NCI-H446 (cell line): ENCODE data around the gene EDC3.
"Not testable (repeated sequence)": the region's sequence is repeated elsewhere in the genome, so short reads cannot be mapped to it uniquely, and the experiment has no call there.

ENCODE experiments used
- DNase-seq, 2 experiments: peaks; one replicate each; lab custom pipeline; 2025; lab: John Stamatoyannopoulos, UW

Gene EDC3

GRCh38 chr15:74695597-74696397 lies at the start of gene EDC3:
Gene EDC3 (minus strand): TSS chr15:74696024. CDS start chr15:74675124, 20,900 bp downstream.
- DNase-seq, result peak; percentile 64 to 79

- no peak for DNase-seq
Measured at GRCh38 chr15:74742422-74742821, 46.6 kb upstream of the EDC3 start.

GRCh38 chr15:74738239-74738638 lies 42.4 kb upstream of the EDC3 start:
- DNase-seq, result not testable (repeated sequence)

GRCh38 chr15:74735305-74735704 lies 39.5 kb upstream of the EDC3 start:
- no peak for DNase-seq

GRCh38 chr15:74733269-74733668 lies 37.4 kb upstream of the EDC3 start:
- DNase-seq, result no peak

GRCh38 chr15:74732846-74733245 lies 37.0 kb upstream of the EDC3 start:
- DNase-seq, result no peak

GRCh38 chr15:74730619-74731316 lies 34.9 kb upstream of the EDC3 start:
- no peak for DNase-seq

GRCh38 chr15:74729372-74729771 lies 33.5 kb upstream of the EDC3 start:
- DNase-seq, result not testable (repeated sequence)

GRCh38 chr15:74728699-74729098 lies 32.9 kb upstream of the EDC3 start:
- DNase-seq, result not testable (repeated sequence)

GRCh38 chr15:74727727-74728126 lies 31.9 kb upstream of the EDC3 start:
- DNase-seq, result peak in 1 of 2 experiments; percentile 2

- DNase-seq, result no peak
Measured at GRCh38 chr15:74726774-74727164, 30.9 kb upstream of the EDC3 start.

- DNase-seq, result no peak
Measured at GRCh38 chr15:74725845-74726773, 30.3 kb upstream of the EDC3 start.

GRCh38 chr15:74725225-74725774 lies 29.5 kb upstream of the EDC3 start, which contains the start of gene CYP1A1:
Gene CYP1A1 (minus strand): TSS chr15:74725528. CDS start chr15:74723097, 2,431 bp downstream.
- no peak for DNase-seq

GRCh38 chr15:74724570-74725224 lies 28.9 kb upstream of the EDC3 start:
- DNase-seq, result no peak

- DNase-seq, result peak; percentile 12 to 24
Measured at GRCh38 chr15:74723754-74724334, 28.0 kb upstream of the EDC3 start.

GRCh38 chr15:74723187-74723586 lies 27.4 kb upstream of the EDC3 start:
- no peak for DNase-seq

- no peak for DNase-seq
Measured at GRCh38 chr15:74722591-74722990, 26.8 kb upstream of the EDC3 start.

GRCh38 chr15:74716651-74717050 lies 20.8 kb upstream of the EDC3 start:
- no peak for DNase-seq

GRCh38 chr15:74712311-74712710 lies 16.5 kb upstream of the EDC3 start:
- no peak for DNase-seq

GRCh38 chr15:74710319-74711094 lies 14.7 kb upstream of the EDC3 start:
- DNase-seq, result no peak
